Measurements from ENCODE around the gene UBN1.

UBN1 gene

GRCh38 chr16:4904108-4904941 is 57.0 kb downstream of the UBN1 start:
- DNase-seq (ENCODE audit: low read depth in 2 of 2) = no peak

GRCh38 chr16:4904942-4905615 is 57.8 kb downstream of the UBN1 start:
- no peak for DNase-seq (ENCODE audit: low read depth in 2 of 2)

GRCh38 chr16:4908854-4909401 is 61.6 kb downstream of the UBN1 start:
- DNase-seq (ENCODE audit: low read depth in 2 of 2) = no peak

GRCh38 chr16:4909825-4910224 is 62.5 kb downstream of the UBN1 start:
- no peak for DNase-seq (ENCODE audit: low read depth in 2 of 2)

GRCh38 chr16:4910828-4911227 is 63.5 kb downstream of the UBN1 start:
- no peak for DNase-seq (ENCODE audit: low read depth in 2 of 2)

- no peak for DNase-seq (ENCODE audit: low read depth in 2 of 2)
These were observed 64.7 kb downstream of the UBN1 start for GRCh38 chr16:4911970-4912386.

- no peak for DNase-seq (ENCODE audit: low read depth in 2 of 2)
These were observed 66.0 kb downstream of the UBN1 start for GRCh38 chr16:4913130-4913773.

- no peak for DNase-seq (ENCODE audit: low read depth in 2 of 2)
These were observed 66.7 kb downstream of the UBN1 start for GRCh38 chr16:4913774-4914525.

GRCh38 chr16:4914528-4915225 is 67.4 kb downstream of the UBN1 start:
- no peak for DNase-seq (ENCODE audit: low read depth in 2 of 2)

GRCh38 chr16:4915226-4915761 is 68.0 kb downstream of the UBN1 start:
- DNase-seq (ENCODE audit: low read depth in 2 of 2) = no peak

GRCh38 chr16:4917117-4917516 is 69.8 kb downstream of the UBN1 start:
- no peak for DNase-seq (ENCODE audit: low read depth in 2 of 2)

GRCh38 chr16:4918781-4919251 is 71.5 kb downstream of the UBN1 start:
- no peak for DNase-seq (ENCODE audit: low read depth in 2 of 2)

GRCh38 chr16:4920826-4921225 is 73.5 kb downstream of the UBN1 start:
- DNase-seq (ENCODE audit: low read depth in 2 of 2) = no peak

- DNase-seq (ENCODE audit: low read depth in 2 of 2) = no peak
These were observed 75.6 kb downstream of the UBN1 start for GRCh38 chr16:4922721-4923342.

- no peak for DNase-seq (ENCODE audit: low read depth in 2 of 2)
These were observed 76.6 kb downstream of the UBN1 start for GRCh38 chr16:4923853-4924252.

GRCh38 chr16:4924593-4925292 is 77.5 kb downstream of the UBN1 start:
- DNase-seq (ENCODE audit: low read depth in 2 of 2) = no peak

- no peak for DNase-seq (ENCODE audit: low read depth in 2 of 2)
These were observed 78.0 kb downstream of the UBN1 start for GRCh38 chr16:4925293-4925607.

GRCh38 chr16:4925791-4926190 is 78.5 kb downstream of the UBN1 start:
- DNase-seq (ENCODE audit: low read depth in 2 of 2) = no peak

- DNase-seq (ENCODE audit: low read depth in 2 of 2) = no peak
These were observed 79.6 kb downstream of the UBN1 start for GRCh38 chr16:4926928-4927327.

- DNase-seq (ENCODE audit: low read depth in 2 of 2) = no peak
These were observed 80.4 kb downstream of the UBN1 start for GRCh38 chr16:4927661-4928060.
